LNCaP clone FGC (cell line): Measurements from ENCODE around the gene SOHLH2.

Experiments used
- DNase-seq: peaks from one replicate; pipeline ENCODE4 v3.0.0-alpha.2; 2011; ENCODE audit warnings: low read depth
- H3K4me3 ChIP-seq: 2 replicates; pipeline ENCODE4 v1.5.1; 2011; ENCODE audit warnings: mild to moderate bottlenecking, low read depth, low read length, control low read depth
- CTCF ChIP-seq: IDR thresholded peaks from 2 replicates; pipeline ENCODE4 v1.5.1; 2012; ENCODE audit warnings: mild to moderate bottlenecking; ENCODE audit not compliant: control insufficient read depth, insufficient read depth; ENCODE audit errors: extremely low read depth

SOHLH2 gene

GRCh38 chr13:36251017-36251416 is 36.7 kb upstream of the SOHLH2 start:
- no peak for DNase-seq
- no peak overlapping the region for H3K4me3 ChIP-seq
- no peak for TF ChIP-seq CTCF

- no peak overlapping the region for H3K4me3 ChIP-seq
- no peak for TF ChIP-seq CTCF
- no peak for DNase-seq
Measured at GRCh38 chr13:36248700-36249099, 34.3 kb upstream of the SOHLH2 start.

GRCh38 chr13:36244990-36245389 is 30.6 kb upstream of the SOHLH2 start:
- H3K4me3 ChIP-seq = no peak overlapping the region
- TF ChIP-seq CTCF = no peak
- DNase-seq = no peak

- no peak for TF ChIP-seq CTCF
- no peak for DNase-seq
- no peak overlapping the region for H3K4me3 ChIP-seq
Measured at GRCh38 chr13:36244073-36244472, 29.7 kb upstream of the SOHLH2 start.

- TF ChIP-seq CTCF = no peak
- no peak overlapping the region for H3K4me3 ChIP-seq
- no peak for DNase-seq
Measured at GRCh38 chr13:36242761-36243160, 28.4 kb upstream of the SOHLH2 start.

- TF ChIP-seq CTCF = no peak
- DNase-seq = no peak
- no peak overlapping the region for H3K4me3 ChIP-seq
Measured at GRCh38 chr13:36231236-36231635, 16.9 kb upstream of the SOHLH2 start.

GRCh38 chr13:36224730-36225129 is 10.4 kb upstream of the SOHLH2 start:
- no peak for DNase-seq
- H3K4me3 ChIP-seq = no peak overlapping the region
- TF ChIP-seq CTCF = no peak
